CD14-positive monocyte (primary cell): ENCODE results near the gene MBNL3. TPM values are rescaled to one million over a fixed set of nuclear protein-coding genes. Genes with fewer than 3 reads are reported as not detected.

Experiments used
- DNase-seq, 3 donors: peaks; one replicate each; pipeline ENCODE4 v3.0.0-alpha.2; 2011 to 2022
- H2AFZ ChIP-seq: 2 replicates; pipeline ENCODE4 v1.6.0; 2012; ENCODE audit warnings: mild to moderate bottlenecking, low read depth, low read length, inconsistent platforms; ENCODE audit not compliant: insufficient read depth, poor library complexity, severe bottlenecking
- H3K27ac ChIP-seq, 2 donors: 1 replicate in 1 of 2; 2 replicates in 1 of 2; pipeline ENCODE4 v1.5.1; 2012 to 2013; ENCODE audit warnings: low read length in 2 of 2, control low read depth in 1 of 2, inconsistent platforms in 1 of 2, low read depth in 1 of 2, mild to moderate bottlenecking in 1 of 2
- H3K27me3 ChIP-seq, 2 donors: one replicate each; pipeline versions ENCODE4 v1.6.0 to v1.6.1; 2011 to 2013; ENCODE audit warnings: low read length in 2 of 2; ENCODE audit not compliant: control insufficient read depth in 2 of 2, insufficient read depth in 2 of 2
- H3K36me3 ChIP-seq, 2 donors: replicated peaks in 1 of 2; 1 replicate in 1 of 2; 2 replicates in 1 of 2; pipeline versions ENCODE4 v1.5.1 to v1.6.1; 2012 to 2013; ENCODE audit warnings: low read length in 2 of 2, control low read depth in 1 of 2, inconsistent platforms in 1 of 2, mild to moderate bottlenecking in 1 of 2; ENCODE audit not compliant: insufficient read depth in 2 of 2, control insufficient read depth in 1 of 2
- H3K4me1 ChIP-seq, 2 donors: 1 replicate in 1 of 2; 2 replicates in 1 of 2; pipeline versions ENCODE4 v1.5.1 to v1.6.1; 2012 to 2013; ENCODE audit warnings: low read length in 2 of 2, control low read depth in 1 of 2, inconsistent platforms in 1 of 2, mild to moderate bottlenecking in 1 of 2, moderate library complexity in 1 of 2; ENCODE audit not compliant: insufficient read depth in 2 of 2, control insufficient read depth in 1 of 2
- H3K4me2 ChIP-seq: replicated peaks from 2 replicates; pipeline ENCODE3; 2012; ENCODE audit warnings: low read length, moderate library complexity, mild to moderate bottlenecking; ENCODE audit not compliant: poor library complexity, severe bottlenecking; ENCODE audit errors: extremely low read depth
- H3K4me3 ChIP-seq, 3 experiments: fragments of 200-600 bp in 1 of 3; sonication (generic) in 1 of 3; replicated peaks in 1 of 3; 1 replicate in 2 of 3; 2 replicates in 1 of 3; pipeline ENCODE4 v1.5.1; 2011 to 2013; ENCODE audit warnings: low read length in 3 of 3, mild to moderate bottlenecking in 3 of 3, control low read depth in 2 of 3, low read depth in 2 of 3, inconsistent platforms in 1 of 3, moderate library complexity in 1 of 3
- H3K79me2 ChIP-seq: 2 replicates; pipeline ENCODE4 v1.6.0; 2012; ENCODE audit warnings: mild to moderate bottlenecking, control low read depth, inconsistent platforms, low read length, moderate library complexity; ENCODE audit not compliant: insufficient read depth
- H3K9ac ChIP-seq: 2 replicates; pipeline ENCODE4 v1.6.0; 2017; ENCODE audit warnings: low read length, mild to moderate bottlenecking; ENCODE audit not compliant: insufficient read depth, poor library complexity, severe bottlenecking
- H3K9me3 ChIP-seq, 2 donors: replicated peaks in 1 of 2; 1 replicate in 1 of 2; 2 replicates in 1 of 2; pipeline versions ENCODE4 v1.5.1 to v1.6.1; 2012 to 2013; ENCODE audit warnings: low read length in 2 of 2, control low read depth in 1 of 2; ENCODE audit not compliant: control insufficient read depth in 1 of 2, insufficient read depth in 1 of 2
- H4K20me1 ChIP-seq: 2 replicates; pipeline ENCODE4 v1.6.0; 2012; ENCODE audit warnings: mild to moderate bottlenecking, low read length, control low read depth, moderate library complexity; ENCODE audit not compliant: insufficient read depth
- H3K27ac Mint-ChIP-seq, 7 donors: one replicate each; pipeline ENCODE4 v1.8.0; 2020; ENCODE audit warnings: mild to moderate bottlenecking in 7 of 7, mixed read lengths in 7 of 7, moderate library complexity in 6 of 7, inconsistent platforms in 2 of 7
- H3K27me3 Mint-ChIP-seq, 3 donors: one replicate each; pipeline ENCODE4 v1.8.0; 2021 to 2022; ENCODE audit warnings: low read depth in 3 of 3, mild to moderate bottlenecking in 3 of 3, mixed read lengths in 3 of 3, moderate library complexity in 3 of 3, inconsistent platforms in 1 of 3
- H3K36me3 Mint-ChIP-seq, 2 donors: one replicate each; pipeline ENCODE4 v1.8.0; 2020; ENCODE audit warnings: mixed read lengths in 2 of 2, inconsistent platforms in 1 of 2, mild to moderate bottlenecking in 1 of 2
- H3K4me1 Mint-ChIP-seq: one replicate; pipeline ENCODE4 v1.8.0; 2020; ENCODE audit warnings: mild to moderate bottlenecking, mixed read lengths
- H3K4me3 Mint-ChIP-seq, 2 donors: one replicate each; pipeline ENCODE4 v1.8.0; 2020; ENCODE audit warnings: mild to moderate bottlenecking in 2 of 2, mixed read lengths in 2 of 2, moderate library complexity in 1 of 2
- H3K9me3 Mint-ChIP-seq, 7 donors: one replicate each; pipeline ENCODE4 v1.8.0; 2020 to 2022; ENCODE audit warnings: mixed read lengths in 7 of 7, mild to moderate bottlenecking in 6 of 7, moderate library complexity in 6 of 7, inconsistent platforms in 2 of 7
- CTCF ChIP-seq: fragments of 200-600 bp; IDR thresholded peaks from one replicate; pipeline ENCODE4 v1.8.0; 2022; ENCODE audit warnings: antibody characterized with exemption, mild to moderate bottlenecking
- WGBS: methylation state at CpG from one replicate; pipeline ENCODE4 v1.1.5; 2013; ENCODE audit warnings: missing lambda C conversion rate; ENCODE audit not compliant: insufficient coverage; 5-methylcytosine and 5-hydroxymethylcytosine counted together
- intact Hi-C, 2 donors: fragments of 100-400 bp; cut with micrococcal nuclease; formaldehyde crosslinking; loops; one replicate each; pipeline versions ENCODE4 v1.15.0 to v1.15.1; 2023
- polyA plus RNA-seq, 3 donors: library from polyadenylated mRNA; depleted of rRNA in 1 of 3; unstranded in 2 of 3; stranded (reverse) in 1 of 3; fragments of 300-500 nt in 2 of 3; fragments of >200 nt in 1 of 3; fragmentation: Illumina TruSeq in 2 of 3; gene quantifications; 1 replicate in 2 of 3; 2 replicates in 1 of 3; pipeline ENCODE4 v1.2.3, GENCODE V29; 2012 to 2021

MBNL3 gene
- polyA plus RNA-seq, 3 donors: 7.4 to 32.8 (median 22.4) TPM

- H3K4me1 ChIP-seq: no peaks in the 10 kb centered on the region
- peaks cover 0 to 2% (median 0%) of the 10 kb centered on the region in 3 donors for H3K27me3 Mint-ChIP-seq
- no peak overlapping the region for H3K9ac ChIP-seq
- H3K79me2 ChIP-seq: no peaks in the 10 kb centered on the region
- H3K36me3 ChIP-seq: no peaks in the 10 kb centered on the region
- H3K27ac ChIP-seq: no peak overlapping the region
- 100% methylated on average over 2 of the region's 6 CpGs for WGBS
- H3K4me2 ChIP-seq: no peak overlapping the region
- peaks cover 0 to 3% of the 10 kb centered on the region in 2 donors for H3K27me3 ChIP-seq
- no peaks in the 10 kb centered on the region for H3K9me3 ChIP-seq
- H3K4me3 ChIP-seq: no peak overlapping the region
- no peak overlapping the region for H3K27ac Mint-ChIP-seq
- no peaks in the 10 kb centered on the region for H4K20me1 ChIP-seq
- H3K9me3 Mint-ChIP-seq: peaks cover 0 to 1% (median 0%) of the 10 kb centered on the region in 7 donors
- no peak overlapping the region for H2AFZ ChIP-seq
- H3K36me3 Mint-ChIP-seq: peaks cover 0 to 3% of the 10 kb centered on the region in 2 donors
- TF ChIP-seq CTCF: no peak
- intact Hi-C loops: no loop called here
- no peak for DNase-seq
- H3K4me3 Mint-ChIP-seq: no peak overlapping the region
- no peaks in the 10 kb centered on the region for H3K4me1 Mint-ChIP-seq
Observed at GRCh38 chrX:132433551-132433950, 55.3 kb downstream of the MBNL3 start.

- Histone ChIP-seq H4K20me1 (no peaks in the 10 kb centered on the region), H3K4me2 (no peak overlapping the region), H3K36me3 (no peaks in the 10 kb centered on the region), H2AFZ (no peak overlapping the region), H3K79me2 (no peaks in the 10 kb centered on the region), H3K4me3 (no peak overlapping the region), H3K9ac (no peak overlapping the region), H3K27ac (no peak overlapping the region), H3K27me3 (peaks cover 0 to 3% of the 10 kb centered on the region in 2 donors), H3K4me1 (no peaks in the 10 kb centered on the region), H3K9me3 (no peaks in the 10 kb centered on the region)
- intact Hi-C loops: no loop called here
- DNase-seq: no peak
- TF ChIP-seq CTCF: no peak
- Mint-ChIP-seq H3K9me3 (peaks cover 0 to 1% (median 0%) of the 10 kb centered on the region in 7 donors), H3K27me3 (peaks cover 0 to 2% (median 0%) of the 10 kb centered on the region in 3 donors), H3K36me3 (peaks cover 0 to 3% of the 10 kb centered on the region in 2 donors), H3K4me3 (no peak overlapping the region), H3K27ac (no peak overlapping the region), H3K4me1 (no peaks in the 10 kb centered on the region)
- no CpG with 5 or more reads among the region's 2 CpGs for WGBS
Observed at GRCh38 chrX:132433001-132433400, 55.8 kb downstream of the MBNL3 start.
